DOHH2 (cell line): ENCODE results near the gene GJD3.

ENCODE experiments used
- H3F3A ChIP-seq: fragments of 200-600 bp; sonication (generic), shearing (Covaris generic); 2 replicates; pipeline ENCODE4 v1.6.0; 2016; ENCODE audit warnings: antibody characterized with exemption, mild to moderate bottlenecking; ENCODE audit not compliant: control insufficient read depth, insufficient read depth
- H3K27ac ChIP-seq: fragments of 200-600 bp; sonication (generic); 2 replicates; pipeline ENCODE4 v1.5.1; 2014; ENCODE audit warnings: low read depth, mild to moderate bottlenecking, low read length, moderate library complexity
- H3K27me3 ChIP-seq: fragments of 200-600 bp; sonication (generic); 2 replicates; pipeline ENCODE4 v1.6.1; 2014; ENCODE audit warnings: mild to moderate bottlenecking, low read length, mixed read lengths; ENCODE audit not compliant: control insufficient read depth
- H3K36me3 ChIP-seq: fragments of 200-600 bp; sonication (generic); 2 replicates; pipeline ENCODE4 v1.6.1; 2014; ENCODE audit warnings: mild to moderate bottlenecking, low read length, moderate library complexity, mixed read lengths; ENCODE audit not compliant: control insufficient read depth
- H3K4me1 ChIP-seq: fragments of 200-600 bp; sonication (generic); 2 replicates; pipeline ENCODE4 v1.6.1; 2014; ENCODE audit warnings: mild to moderate bottlenecking, low read length, mixed read lengths; ENCODE audit not compliant: control insufficient read depth
- H3K4me2 ChIP-seq: fragments of 200-600 bp; sonication (generic); 2 replicates; pipeline ENCODE4 v1.6.0; 2014; ENCODE audit warnings: mild to moderate bottlenecking, low read length, moderate library complexity
- H3K4me3 ChIP-seq: fragments of 200-600 bp; sonication (generic); 2 replicates; pipeline ENCODE4 v1.5.1; 2014; ENCODE audit warnings: mild to moderate bottlenecking, low read length, mixed read lengths
- H3K79me2 ChIP-seq: fragments of 200-600 bp; sonication (generic); 2 replicates; pipeline ENCODE4 v1.6.1; 2014; ENCODE audit warnings: mild to moderate bottlenecking, low read length, mixed read lengths; ENCODE audit not compliant: control insufficient read depth
- H3K9me2 ChIP-seq: fragments of 200-600 bp; sonication (generic); replicated peaks from 2 replicates; pipeline ENCODE4 v1.6.1; 2014; ENCODE audit warnings: mild to moderate bottlenecking, low read length, mixed read lengths; ENCODE audit not compliant: control insufficient read depth
- H3K9me3 ChIP-seq: fragments of 200-600 bp; sonication (generic); 2 replicates; pipeline ENCODE4 v1.6.1; 2014; ENCODE audit warnings: antibody characterized with exemption, low read length, mixed read lengths; ENCODE audit not compliant: control insufficient read depth, insufficient read depth
- H4K20me1 ChIP-seq: fragments of 200-600 bp; sonication (generic); 2 replicates; pipeline ENCODE4 v1.6.0; 2014; ENCODE audit warnings: low read depth, mild to moderate bottlenecking, antibody characterized with exemption, low read length, moderate library complexity; ENCODE audit not compliant: control insufficient read depth, insufficient read depth
- EZH2phosphoT487 ChIP-seq: fragments of 200-600 bp; sonication (generic); IDR thresholded peaks from 2 replicates; pipeline ENCODE4 v1.6.1; 2017; ENCODE audit warnings: borderline replicate concordance, mild to moderate bottlenecking, antibody characterized with exemption, low read length, moderate library complexity, mixed read lengths
- TF ChIP-seq, protein P1 (sequence below): fragments of 200-600 bp; sonication (generic); IDR thresholded peaks from one replicate; pipeline ENCODE4 v1.5.1; 2014; ENCODE audit warnings: antibody characterized with exemption, mild to moderate bottlenecking, low read depth, low read length; ENCODE audit not compliant: poor library complexity, severe bottlenecking

The GJD3 gene

DNA sequence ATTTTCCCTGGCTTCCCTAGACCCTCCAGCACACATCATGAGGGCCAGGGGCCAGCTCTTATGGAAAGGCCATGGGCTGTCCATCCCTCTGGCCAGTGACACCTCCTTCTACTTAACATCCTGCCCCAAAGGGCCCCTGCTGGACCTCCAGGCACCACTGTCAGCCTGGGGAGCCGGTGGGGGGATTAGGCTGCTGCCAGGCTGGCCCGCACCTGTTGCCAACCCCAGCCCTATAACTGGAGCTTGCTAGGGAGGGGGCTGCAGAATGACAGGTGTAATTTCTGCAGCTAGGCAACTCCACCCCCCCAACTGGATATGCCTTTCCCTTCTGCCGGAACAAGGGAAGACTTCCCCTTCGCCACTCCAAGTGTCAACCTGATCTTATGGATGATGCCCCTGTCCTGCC is 43.0 kb downstream of the GJD3 start:
- H3K9me3 ChIP-seq: no peaks in the 10 kb centered on the region
- no peaks in the 10 kb centered on the region for H3K9me2 ChIP-seq
- peak overlapping the region; percentile 83 for H3K27ac ChIP-seq
- H3K36me3 ChIP-seq: no peaks in the 10 kb centered on the region
- peak overlapping the region; percentile 80 for H3K4me2 ChIP-seq
- H4K20me1 ChIP-seq: peaks cover 20% of the 10 kb centered on the region
- no peaks in the 10 kb centered on the region for H3K27me3 ChIP-seq
- no peaks in the 10 kb centered on the region for H3F3A ChIP-seq
- peaks cover 90% of the 10 kb centered on the region for H3K4me1 ChIP-seq
- peaks cover 77% of the 10 kb centered on the region for H3K79me2 ChIP-seq
- peak overlapping the region; percentile 94 for H3K4me3 ChIP-seq
- no peak for TF ChIP-seq EZH2phosphoT487
- TF ChIP-seq, protein P1, sequence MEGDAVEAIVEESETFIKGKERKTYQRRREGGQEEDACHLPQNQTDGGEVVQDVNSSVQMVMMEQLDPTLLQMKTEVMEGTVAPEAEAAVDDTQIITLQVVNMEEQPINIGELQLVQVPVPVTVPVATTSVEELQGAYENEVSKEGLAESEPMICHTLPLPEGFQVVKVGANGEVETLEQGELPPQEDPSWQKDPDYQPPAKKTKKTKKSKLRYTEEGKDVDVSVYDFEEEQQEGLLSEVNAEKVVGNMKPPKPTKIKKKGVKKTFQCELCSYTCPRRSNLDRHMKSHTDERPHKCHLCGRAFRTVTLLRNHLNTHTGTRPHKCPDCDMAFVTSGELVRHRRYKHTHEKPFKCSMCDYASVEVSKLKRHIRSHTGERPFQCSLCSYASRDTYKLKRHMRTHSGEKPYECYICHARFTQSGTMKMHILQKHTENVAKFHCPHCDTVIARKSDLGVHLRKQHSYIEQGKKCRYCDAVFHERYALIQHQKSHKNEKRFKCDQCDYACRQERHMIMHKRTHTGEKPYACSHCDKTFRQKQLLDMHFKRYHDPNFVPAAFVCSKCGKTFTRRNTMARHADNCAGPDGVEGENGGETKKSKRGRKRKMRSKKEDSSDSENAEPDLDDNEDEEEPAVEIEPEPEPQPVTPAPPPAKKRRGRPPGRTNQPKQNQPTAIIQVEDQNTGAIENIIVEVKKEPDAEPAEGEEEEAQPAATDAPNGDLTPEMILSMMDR: no peak

DNA sequence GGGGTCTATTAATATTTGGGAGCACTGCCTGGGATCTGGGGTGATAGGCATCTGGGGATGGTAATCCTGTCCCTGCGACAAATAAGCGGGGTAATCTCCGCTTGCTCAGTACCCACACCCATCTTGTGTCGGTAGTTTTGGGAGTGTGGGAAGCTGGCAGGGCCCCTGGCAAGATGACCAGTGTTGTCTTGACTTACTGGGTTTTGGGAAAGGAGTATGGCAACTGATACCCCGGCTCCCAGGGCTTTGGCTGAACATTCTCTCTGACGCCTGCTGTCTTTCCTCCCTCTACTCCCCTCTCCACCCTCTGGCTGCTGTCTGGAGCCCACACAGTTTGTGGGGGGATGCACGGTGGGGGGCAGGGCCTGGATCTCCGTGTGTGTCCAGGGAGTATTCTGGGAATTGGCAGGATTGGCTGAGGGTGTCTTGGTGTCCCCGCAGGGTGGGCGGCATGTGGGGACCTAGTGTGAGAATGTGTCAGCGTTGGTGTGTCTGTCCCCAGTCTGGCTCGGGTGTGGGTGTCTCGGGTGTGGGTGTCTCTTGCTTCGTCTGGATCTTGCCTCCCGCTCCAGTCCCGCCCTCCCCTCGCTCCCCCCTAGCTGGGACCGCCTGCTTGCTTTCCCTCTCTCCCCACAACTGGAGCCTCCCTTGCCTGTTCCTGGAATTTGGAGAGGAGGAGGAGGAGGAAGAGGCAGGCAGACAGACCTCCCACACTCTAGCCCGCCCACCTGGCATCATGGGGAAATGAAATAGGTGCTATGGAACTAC is 43.6 kb downstream of the GJD3 start:
- H3F3A ChIP-seq: no peaks in the 10 kb centered on the region
- peak overlapping the region; percentile 83 for H3K27ac ChIP-seq
- peak overlapping the region; percentile 94 for H3K4me3 ChIP-seq
- no peaks in the 10 kb centered on the region for H3K27me3 ChIP-seq
- H3K4me1 ChIP-seq: peaks cover 90% of the 10 kb centered on the region
- no peak for TF ChIP-seq EZH2phosphoT487
- TF ChIP-seq, protein P1: no peak
- H3K79me2 ChIP-seq: peaks cover 72% of the 10 kb centered on the region
- no peaks in the 10 kb centered on the region for H3K9me2 ChIP-seq
- H4K20me1 ChIP-seq: peaks cover 14% of the 10 kb centered on the region
- H3K4me2 ChIP-seq: peak overlapping the region; percentile 80
- H3K36me3 ChIP-seq: no peaks in the 10 kb centered on the region
- H3K9me3 ChIP-seq: no peaks in the 10 kb centered on the region

DNA sequence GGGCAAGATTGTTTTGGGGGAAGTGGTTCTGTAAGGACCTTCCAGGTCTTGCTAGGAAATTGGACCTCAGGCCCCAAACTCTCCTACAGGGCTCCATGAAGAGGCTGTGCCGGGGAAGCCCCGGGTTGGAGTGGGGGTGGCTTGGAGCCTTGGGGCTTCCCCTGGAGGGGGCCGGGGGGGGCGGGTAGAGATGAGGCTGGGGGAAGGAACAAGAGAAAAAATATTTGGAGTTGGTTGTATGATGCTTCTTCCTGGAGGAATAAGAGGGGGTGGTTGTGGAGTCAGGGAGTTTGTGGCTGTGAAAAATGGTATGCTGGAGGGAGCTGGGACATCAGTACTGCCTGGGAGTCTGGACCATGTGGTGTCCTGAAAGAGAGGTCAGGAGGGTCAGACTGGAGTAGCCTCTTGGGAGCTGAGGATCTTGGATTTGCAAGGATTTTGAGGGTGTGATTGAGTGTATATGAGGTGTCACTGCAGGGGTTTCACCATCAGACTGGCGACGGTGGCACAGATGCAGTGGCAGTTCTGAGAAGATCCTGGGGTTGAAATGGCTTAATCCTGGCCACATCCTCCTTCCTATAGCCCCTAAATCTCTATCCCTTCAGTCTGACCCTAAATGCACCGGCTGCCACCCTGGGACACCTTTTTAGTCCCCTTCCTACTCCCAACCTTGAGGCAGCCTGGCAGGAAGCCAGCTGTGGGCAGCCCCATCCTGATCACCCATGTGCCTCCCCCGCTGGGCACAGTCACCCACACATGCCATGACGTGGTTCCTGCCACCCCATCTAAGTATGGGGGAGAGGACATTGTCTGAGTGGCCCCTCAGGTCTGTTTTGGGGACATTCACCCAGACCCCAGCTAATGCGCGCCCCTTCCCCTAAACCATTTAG is 44.6 kb downstream of the GJD3 start:
- H3K79me2 ChIP-seq: peaks cover 63% of the 10 kb centered on the region
- H3K36me3 ChIP-seq: no peaks in the 10 kb centered on the region
- no peaks in the 10 kb centered on the region for H3K9me3 ChIP-seq
- TF ChIP-seq, protein P1: no peak
- TF ChIP-seq EZH2phosphoT487: no peak
- H4K20me1 ChIP-seq: 0 out of 2 replicates have a peak, but pooled peaks cover 7% of the 10 kb centered on the region
- peaks cover 89% of the 10 kb centered on the region for H3K4me1 ChIP-seq
- H3K9me2 ChIP-seq: no peaks in the 10 kb centered on the region
- no peaks in the 10 kb centered on the region for H3F3A ChIP-seq
- no peaks in the 10 kb centered on the region for H3K27me3 ChIP-seq
- peak overlapping the region; percentile 80 for H3K4me2 ChIP-seq
- H3K4me3 ChIP-seq: peak overlapping the region; percentile 94
- H3K27ac ChIP-seq: peak overlapping the region; percentile 9; the same call in 1 of the 2 replicates
